Mucosa of descending colon (tissue), 3 donors: ENCODE results near the gene WDR93. TPM values are rescaled to one million over a fixed set of nuclear protein-coding genes. Genes with fewer than 3 reads are reported as not detected.

Experiments used
- ATAC-seq: fragments of 200-7000 bp; cut with Tn5 transposase; one replicate; pipeline ENCODE4 v1.9.1; 2020; ENCODE audit warnings: mild to moderate bottlenecking, moderate library complexity
- DNase-seq, 3 donors: peaks; one replicate each; pipeline ENCODE4 v3.0.0-alpha.2; 2020
- H3K36me3 ChIP-seq: fragments of 200-600 bp; one replicate; pipeline ENCODE4 v1.8.0; 2021; ENCODE audit warnings: low read depth, mild to moderate bottlenecking
- H3K4me1 ChIP-seq: fragments of 200-600 bp; one replicate; pipeline ENCODE4 v1.8.0; 2021; ENCODE audit warnings: low read depth, mild to moderate bottlenecking
- H3K4me3 ChIP-seq: fragments of 200-600 bp; one replicate; pipeline ENCODE4 v1.8.0; 2021; ENCODE audit warnings: mild to moderate bottlenecking
- H3K9me3 ChIP-seq: fragments of 200-600 bp; one replicate; pipeline ENCODE4 v1.8.0; 2021; ENCODE audit warnings: mild to moderate bottlenecking
- CTCF ChIP-seq: fragments of 200-600 bp; IDR thresholded peaks from one replicate; pipeline ENCODE4 v1.8.0; 2022; ENCODE audit warnings: antibody characterized with exemption, mild to moderate bottlenecking
- intact Hi-C, 2 donors: fragments of 100-400 bp; cut with DNase I in 1 of 2; cut with micrococcal nuclease in 1 of 2; formaldehyde crosslinking; loops; one replicate each; pipeline versions ENCODE4 v1.11.0 to v1.11.1; 2022; cut with DNase I, micrococcal nuclease
- long read RNA-seq, 2 donors: library from polyadenylated mRNA; unstranded; transcript quantifications; one replicate each; pipeline ENCODE4 v2.0.0, GENCODE V29; 2019 to 2021
- total RNA-seq, 3 donors: library from RNA; stranded (reverse); fragmentation: NEBNext Ultra II Directional in 2 of 3; extraction: Animal tissue kit (Norgen Biotek cat#: 25700) in 2 of 3; gene quantifications; one replicate each; pipeline versions ENCODE4 v1.2.1 to v1.2.4, GENCODE V29; 2021 to 2023
- donor health status: DM: no; HTN: no; CAD: no; lungs with moderate emphysema.
- donor health status: DM: no; HTN: no; CAD: no.
- donor health status: DM: no; HTN: yes; CAD: no.

Gene WDR93
- total RNA-seq: under 1 TPM in 1 of 3 donors, not detected in 2; 0.14 TPM
- long read RNA-seq, donor 1: 0 reads
- long read RNA-seq, donor 2: 0 reads

DNA sequence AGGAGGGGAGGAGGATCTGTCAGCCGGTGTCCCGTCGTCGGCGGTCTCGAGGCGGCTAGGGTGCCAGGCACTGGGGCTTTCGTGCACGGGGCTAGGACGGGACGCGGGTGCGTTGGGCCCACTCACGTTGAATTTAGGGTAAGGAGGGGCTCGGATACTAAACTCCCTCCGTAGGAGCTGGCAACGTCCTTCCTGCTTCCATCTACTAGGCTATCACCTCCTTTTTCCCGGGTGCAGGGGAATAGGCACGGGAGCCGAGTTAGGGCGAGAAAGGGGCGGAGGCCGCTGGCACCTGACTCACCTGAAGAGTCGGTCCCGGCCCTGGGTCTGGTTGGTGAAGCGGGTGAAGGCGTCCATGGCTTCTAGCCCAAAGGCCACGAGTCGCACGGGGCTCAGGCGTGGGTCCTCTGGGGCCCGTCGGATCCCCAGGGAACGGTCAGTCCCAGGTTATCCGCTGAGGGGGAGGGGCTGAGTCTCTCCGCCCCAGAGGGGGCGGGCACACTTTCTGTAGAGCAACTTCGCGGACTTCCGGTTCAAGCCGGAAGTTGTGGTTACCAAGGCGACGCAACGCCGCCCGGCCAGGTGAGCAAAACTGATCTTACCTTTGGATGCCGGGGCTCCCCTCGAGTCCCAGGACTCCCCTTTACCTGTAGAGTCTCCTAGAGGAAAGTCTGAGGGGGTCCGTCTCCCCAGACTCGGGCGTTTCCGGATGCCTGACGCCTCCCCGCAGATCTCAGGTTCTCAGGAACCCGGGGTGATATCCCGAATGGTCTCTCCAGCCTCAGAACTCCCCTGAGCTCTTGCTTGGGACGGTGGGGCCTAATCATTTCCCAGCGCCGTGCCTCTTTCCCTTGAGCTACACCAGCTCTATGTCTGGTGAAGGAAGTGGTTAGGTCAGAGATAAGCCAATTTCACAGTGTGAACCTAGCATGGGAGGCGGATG lies at the start of gene WDR93, which contains the start of gene PEX11A:
WDR93 (plus strand) TSS at position 536 of the 943 bp plus-strand sequence. CDS start 10,936 bp downstream, outside the sequence.
PEX11A (minus strand) TSS at position 479 of the 943 bp plus-strand sequence; CDS start at position 357, 122 bp downstream.
- peak; percentile 92 to 95 (median 92) for DNase-seq
- peak within 1 kb of the TSS; percentile 50 for H3K4me3 ChIP-seq
- H3K36me3 ChIP-seq: no peaks in the 10 kb centered on the region
- intact Hi-C loops: no loop called here
- TF ChIP-seq CTCF: no peak
- ATAC-seq: peak; percentile 98
- no peaks in the 10 kb centered on the region for H3K9me3 ChIP-seq
- H3K4me1 ChIP-seq: peaks cover 13% of the 10 kb centered on the region

- no peaks in the 10 kb centered on the region for H3K36me3 ChIP-seq
- intact Hi-C loops: loop anchor here in 1 of 2 donors (10.0 kb wide), 1 partner anchor 94 kb away; no protein-coding TSS in a partner anchor
- ATAC-seq (no peak), DNase-seq (no peak)
- H3K4me3 ChIP-seq: no peak overlapping the region
- no peak for TF ChIP-seq CTCF
- no peaks in the 10 kb centered on the region for H3K9me3 ChIP-seq
- H3K4me1 ChIP-seq: no peaks in the 10 kb centered on the region
Observed at GRCh38 chr15:89641053-89641452, 49.6 kb upstream of the WDR93 start.

DNA sequence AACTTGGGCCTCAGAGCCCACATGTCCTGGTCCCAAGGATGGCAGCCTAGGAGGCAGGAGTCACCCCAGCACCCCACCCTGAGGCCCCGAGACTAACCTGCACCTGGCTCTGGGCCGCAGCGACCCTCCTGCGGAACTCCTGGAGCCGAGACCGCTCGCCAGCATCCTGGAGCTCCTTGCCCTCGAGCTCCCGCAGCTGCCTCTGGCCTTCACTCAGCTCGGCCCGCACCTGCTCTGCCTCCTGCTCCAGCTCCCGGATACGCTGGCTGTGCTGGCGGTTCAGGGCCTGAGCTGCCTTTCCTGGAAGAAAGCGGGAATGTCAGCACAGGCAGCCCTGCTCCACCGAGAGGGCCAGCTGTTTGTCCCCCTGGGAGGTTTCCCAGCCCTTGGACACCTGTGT lies 48.5 kb upstream of the WDR93 start:
- Histone ChIP-seq H3K36me3 (no peaks in the 10 kb centered on the region), H3K4me3 (no peak overlapping the region), H3K4me1 (no peaks in the 10 kb centered on the region), H3K9me3 (no peaks in the 10 kb centered on the region)
- ATAC-seq (no peak), DNase-seq (no peak)
- intact Hi-C loops: loop anchor here in 1 of 2 donors (10.0 kb wide), 1 partner anchor 93 kb away; no protein-coding TSS in a partner anchor
- TF ChIP-seq CTCF: no peak

GRCh38 chr15:89645680-89646079 lies 44.9 kb upstream of the WDR93 start:
- no peak for DNase-seq

More at GRCh38 chr15:89645680-89646079, 44.9 kb upstream of the WDR93 start:
- TF ChIP-seq CTCF: no peak
- no peak for ATAC-seq
- intact Hi-C loops: loop anchor here in 1 of 2 donors (10.0 kb wide), 1 partner anchor 89 kb away; no protein-coding TSS in a partner anchor
- no peaks in the 10 kb centered on the region for H3K4me1 ChIP-seq
- H3K9me3 ChIP-seq: no peaks in the 10 kb centered on the region
- H3K36me3 ChIP-seq: no peaks in the 10 kb centered on the region
- H3K4me3 ChIP-seq: no peak overlapping the region
